ENCODE measurements around the gene BANP. TPM values are rescaled to one million over a fixed set of nuclear protein-coding genes. Genes with fewer than 3 reads are reported as not detected.

BANP gene
- total RNA-seq, 1 experiment from 2014 or later, result 37.2 TPM

GRCh38 chr16:87956365-87957231 is 5.4 kb downstream of the BANP start:
- RAD21 ChIA-PET (ENCODE audit: low non-redundant PET in 1 of 2, low total read pairs in 2 of 2, uncharacterized antibody in 2 of 2, unreplicated experiment in 2 of 2), result no interaction called here
- Histone ChIP-seq H4K20me1 (ENCODE audit: insufficient read depth) (no peaks in the 10 kb centered on the region), H3K27ac (ENCODE audit: low read depth, low read length) (no peak overlapping the region), H3K9me3 (ENCODE audit: control insufficient read depth in 1 of 2, insufficient read depth in 1 of 2, low read depth in 1 of 2, low read length in 2 of 2) (no peaks in the 10 kb centered on the region), H3K9ac (ENCODE audit: low read length) (no peak overlapping the region), H2AFZ (ENCODE audit: low read depth, low read length, poor library complexity, severe bottlenecking) (no peak overlapping the region), H3K27me3 (ENCODE audit: insufficient read depth, low read length) (no peaks in the 10 kb centered on the region), H3K9me2 (ENCODE audit: insufficient read depth) (no peaks in the 10 kb centered on the region), H3K4me1 (ENCODE audit: control insufficient read depth in 1 of 2, insufficient read depth in 2 of 2, low read length in 2 of 2) (peaks cover 7 to 9% of the 10 kb centered on the region in 2 experiments), H3K36me3 (ENCODE audit: control insufficient read depth in 1 of 2, insufficient read depth in 2 of 2, low read length in 2 of 2) (peaks cover 0 to 16% of the 10 kb centered on the region in 2 experiments; a peak in 2 of 4 replicates), H3K4me2 (ENCODE audit: low read length) (no peak overlapping the region), H3K79me2 (ENCODE audit: insufficient read depth, low read length) (peaks cover 97% of the 10 kb centered on the region), H3K4me3 (replicated peaks in 1 of 2; ENCODE audit: low read depth in 1 of 2, low read length in 2 of 2) (no peak overlapping the region)
- intact Hi-C loops (cut with micrococcal nuclease), result no loop called here
- no TSS peak for BruUV-seq (replicated peaks)
- no peak for DNase-seq (ENCODE audit: low read depth, low spot score)
- TF ChIP-seq SP1 (IDR thresholded peaks at IDR 0.05; ENCODE audit: low read depth) (no peak), ZNF274 (IDR thresholded peaks at IDR 0.05; ENCODE audit: low read depth, low read length) (no peak), CTCF (IDR thresholded peaks at IDR 0.05 in 2 of 3, conservative IDR thresholded peaks at IDR 0.05 in 1 of 3; ENCODE audit: borderline replicate concordance in 1 of 3, insufficient read depth in 1 of 3, low read depth in 2 of 3, low read length in 2 of 3) (peak in 2 of 3 experiments; percentile 40 to 49; a peak in 4 of 6 replicates)
- ATAC-seq, result peak; percentile 57
- CTCF ChIA-PET, result no interaction called here
- POLR2A ChIA-PET, result no interaction called here

All from HCT116 (cell line).